GM18508 (cell line): Measurements from ENCODE around the gene VGLL1.

Experiments used
- ATAC-seq: cut with Tn5 transposase; IDR thresholded peaks from one replicate; pipeline ENCODE4 v1.9.1; 2021; ENCODE audit warnings: moderate number of reproducible peaks; ENCODE audit not compliant: insufficient read depth, unreplicated experiment

Gene VGLL1

GRCh38 chrX:136549226-136549625 is 17.2 kb downstream of the VGLL1 start:
- no peak for ATAC-seq

DNA sequence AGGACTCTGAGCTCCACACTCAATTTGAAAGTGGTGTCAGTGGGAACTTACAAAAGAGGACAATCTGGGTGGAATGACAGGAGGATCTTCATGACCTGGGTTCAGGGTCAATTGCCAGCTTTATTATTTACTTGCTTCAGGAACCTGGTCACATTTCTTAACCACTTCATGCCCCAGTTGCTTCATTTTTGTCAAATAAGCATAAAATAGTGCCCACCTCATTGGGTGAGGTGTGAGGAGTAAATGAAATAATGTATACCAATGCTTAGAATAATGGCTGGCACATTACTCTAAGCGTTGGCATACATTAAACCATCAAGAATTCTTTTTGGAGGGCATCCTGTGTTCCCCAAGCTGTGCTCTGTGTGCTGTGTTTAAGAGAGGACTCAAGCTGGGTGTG is 19.4 kb downstream of the VGLL1 start:
- no peak for ATAC-seq

- no peak for ATAC-seq
These were observed 23.7 kb downstream of the VGLL1 start for GRCh38 chrX:136555694-136556093.

- ATAC-seq, result no peak
These were observed 40.0 kb downstream of the VGLL1 start for GRCh38 chrX:136572030-136572429.

GRCh38 chrX:136574548-136574947 is 42.5 kb downstream of the VGLL1 start:
- no peak for ATAC-seq

GRCh38 chrX:136577552-136577951 is 45.5 kb downstream of the VGLL1 start:
- no peak for ATAC-seq

DNA sequence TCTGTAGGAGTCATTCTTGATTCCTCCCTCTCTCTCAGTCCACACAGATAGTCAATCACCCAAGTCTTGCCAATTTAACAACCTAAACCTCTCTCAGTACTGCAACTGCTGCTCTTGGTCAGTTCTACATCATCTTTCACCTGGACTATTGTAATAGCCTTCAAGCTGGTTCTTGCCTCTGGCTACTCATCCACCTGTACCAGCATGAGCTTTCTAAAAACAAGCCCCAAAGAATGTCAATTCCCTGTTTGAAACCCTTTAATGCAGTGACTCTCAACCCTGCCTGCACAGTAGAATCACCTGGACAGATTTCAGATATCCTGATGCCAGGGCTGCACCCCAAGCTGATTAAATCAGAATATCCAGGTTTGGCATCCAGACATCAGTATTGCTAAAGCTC is 48.3 kb downstream of the VGLL1 start:
- ATAC-seq, result no peak

DNA sequence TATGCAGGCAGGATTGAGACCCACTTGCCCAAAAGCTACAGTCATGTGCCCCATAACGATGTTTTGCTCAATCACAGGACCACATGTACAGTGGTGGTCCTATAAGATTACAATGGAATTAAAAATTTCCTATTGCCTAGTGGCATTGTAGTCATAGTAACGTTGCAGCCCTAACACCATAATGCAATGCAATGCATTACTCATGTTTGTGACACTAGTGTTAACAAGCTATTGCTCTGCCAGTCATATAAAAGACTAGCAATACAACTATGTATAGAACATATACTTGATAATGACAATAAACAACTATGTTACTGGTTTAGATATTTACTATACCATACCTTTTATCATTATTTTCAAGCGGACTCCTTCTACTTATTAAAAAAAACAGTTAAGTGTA is 50.6 kb downstream of the VGLL1 start:
- ATAC-seq, result no peak

- ATAC-seq, result no peak
These were observed 52.5 kb downstream of the VGLL1 start for GRCh38 chrX:136584545-136584944.

- ATAC-seq, result no peak
These were observed 53.2 kb downstream of the VGLL1 start for GRCh38 chrX:136585262-136585661.

DNA sequence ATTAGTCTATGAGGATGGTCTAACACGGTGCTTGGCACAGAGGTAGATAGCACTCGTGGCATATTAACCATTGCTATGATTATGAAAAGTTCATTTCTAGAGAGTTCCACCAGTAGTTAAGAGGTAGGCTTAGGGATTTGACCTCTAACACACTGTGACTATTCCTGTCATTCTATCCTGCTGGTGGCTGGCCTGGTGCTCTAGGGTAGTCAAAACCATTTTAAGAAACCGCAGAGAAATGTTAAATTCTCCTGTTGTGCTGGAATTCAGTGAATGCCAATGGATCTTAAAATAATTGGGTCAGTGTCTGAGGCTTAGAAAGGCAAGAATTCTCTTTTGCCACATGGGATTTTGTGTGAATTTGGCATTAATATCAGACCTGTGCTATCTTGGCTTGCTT is 53.9 kb downstream of the VGLL1 start:
- no peak for ATAC-seq

GRCh38 chrX:136586386-136586785 is 54.4 kb downstream of the VGLL1 start:
- ATAC-seq, result no peak

DNA sequence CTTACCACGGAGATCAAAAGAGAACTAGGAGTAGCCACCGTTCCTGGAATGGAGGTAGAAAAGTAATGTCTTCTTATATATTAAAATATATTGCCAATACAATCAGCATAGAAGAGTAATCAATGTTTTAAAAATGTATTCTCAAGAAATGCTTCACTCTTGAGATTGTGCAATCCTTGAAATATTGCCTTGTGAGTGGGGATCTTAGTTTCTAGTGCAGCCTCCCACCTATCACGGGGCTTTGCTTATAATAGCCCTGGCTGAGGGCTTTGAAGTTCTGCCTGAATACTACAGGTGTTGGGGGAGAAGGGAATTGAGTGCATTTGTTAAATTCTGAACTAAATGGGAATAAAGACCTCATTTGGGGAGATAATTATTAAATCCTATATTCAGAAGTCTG is 55.5 kb downstream of the VGLL1 start:
- no peak for ATAC-seq

DNA sequence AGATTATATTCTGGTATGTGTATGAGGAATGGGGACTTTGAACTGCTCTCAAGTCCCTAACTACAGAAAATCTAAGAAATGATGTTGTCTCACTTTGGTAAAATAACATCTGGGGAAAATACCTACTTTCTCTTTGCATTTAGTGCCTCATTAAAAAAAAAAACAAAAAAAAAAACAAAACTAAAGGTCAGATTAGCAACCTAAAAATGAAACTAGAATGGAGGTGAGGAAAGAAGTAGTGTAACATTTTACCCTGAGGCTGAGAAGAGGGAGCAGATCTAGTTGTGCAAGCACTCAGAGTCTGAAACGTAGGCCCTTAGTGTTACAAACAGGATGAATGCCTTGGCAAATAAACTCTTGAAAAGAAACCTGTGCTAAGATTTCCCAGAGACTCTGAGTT is 56.0 kb downstream of the VGLL1 start:
- no peak for ATAC-seq

DNA sequence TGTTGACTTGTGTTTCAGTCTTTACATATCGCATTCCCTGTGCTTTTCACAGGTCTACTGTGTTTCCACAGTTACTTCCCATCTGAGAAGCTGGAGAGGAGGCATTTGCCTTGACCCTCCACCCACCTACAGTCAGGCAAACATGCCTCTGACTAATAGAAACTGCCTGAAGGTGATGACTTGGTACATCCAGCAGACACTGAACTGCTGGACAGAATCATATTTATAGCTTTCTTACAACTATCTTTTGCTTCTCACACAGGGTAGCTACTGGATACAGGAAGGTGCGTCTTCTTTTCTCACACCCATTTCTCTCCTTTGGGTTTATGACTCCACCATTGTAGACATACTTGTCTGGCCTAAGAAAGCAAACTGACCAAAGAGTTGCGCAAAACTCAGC is 58.0 kb downstream of the VGLL1 start:
- no peak for ATAC-seq

- no peak for ATAC-seq
These were observed 65.3 kb downstream of the VGLL1 start for GRCh38 chrX:136597356-136597755.

DNA sequence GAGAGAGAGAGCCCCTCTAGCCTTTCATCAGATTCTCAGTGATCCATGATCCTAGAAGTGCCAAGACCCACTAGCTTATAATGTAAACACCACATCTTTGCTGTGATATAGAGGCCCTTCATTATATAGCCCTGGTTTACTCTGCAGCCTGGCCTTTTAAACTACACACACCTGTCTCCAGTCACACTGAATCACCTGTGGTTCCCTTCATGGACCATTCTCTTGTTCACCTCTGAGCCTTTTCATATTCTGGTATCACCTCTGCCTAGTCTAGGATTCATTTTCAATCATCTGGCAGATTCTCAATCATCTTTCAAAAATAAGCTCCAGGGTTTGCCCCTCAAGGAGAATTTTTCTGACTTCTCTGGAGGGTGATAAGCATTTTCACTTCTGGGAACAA is 65.9 kb downstream of the VGLL1 start:
- ATAC-seq, result no peak

GRCh38 chrX:136598631-136599030 is 66.6 kb downstream of the VGLL1 start:
- no peak for ATAC-seq

- no peak for ATAC-seq
These were observed 68.0 kb downstream of the VGLL1 start for GRCh38 chrX:136600059-136600458.
